BE2C (cell line): ENCODE data around the gene HHIPL1.

Experiments used
- DNase-seq: peaks from one replicate; pipeline ENCODE4 v3.0.0-alpha.2; 2020
- H3K27me3 ChIP-seq: fragments of 250-450 bp; sonication (Bioruptor Pico); 2 replicates; pipeline ENCODE4 v1.5.1; 2020; ENCODE audit warnings: mild to moderate bottlenecking
- H3K36me3 ChIP-seq: fragments of 250-450 bp; sonication (Bioruptor Pico); 2 replicates; pipeline ENCODE4 v1.5.1; 2020; ENCODE audit warnings: mild to moderate bottlenecking
- H3K4me1 ChIP-seq: fragments of 250-450 bp; sonication (Bioruptor Pico); 2 replicates; pipeline ENCODE4 v1.5.1; 2020
- H3K4me3 ChIP-seq: 2 replicates; pipeline ENCODE4 v1.5.1; 2011; ENCODE audit warnings: low read depth, low read length
- H3K9me3 ChIP-seq: fragments of 250-450 bp; sonication (Bioruptor Pico); 2 replicates; pipeline ENCODE4 v1.5.1; 2020
- TF ChIP-seq, protein P1 (sequence below): IDR thresholded peaks from 2 replicates; pipeline ENCODE4 v1.5.1; 2012; ENCODE audit warnings: mild to moderate bottlenecking, low read depth, low read length

HHIPL1 gene

DNA sequence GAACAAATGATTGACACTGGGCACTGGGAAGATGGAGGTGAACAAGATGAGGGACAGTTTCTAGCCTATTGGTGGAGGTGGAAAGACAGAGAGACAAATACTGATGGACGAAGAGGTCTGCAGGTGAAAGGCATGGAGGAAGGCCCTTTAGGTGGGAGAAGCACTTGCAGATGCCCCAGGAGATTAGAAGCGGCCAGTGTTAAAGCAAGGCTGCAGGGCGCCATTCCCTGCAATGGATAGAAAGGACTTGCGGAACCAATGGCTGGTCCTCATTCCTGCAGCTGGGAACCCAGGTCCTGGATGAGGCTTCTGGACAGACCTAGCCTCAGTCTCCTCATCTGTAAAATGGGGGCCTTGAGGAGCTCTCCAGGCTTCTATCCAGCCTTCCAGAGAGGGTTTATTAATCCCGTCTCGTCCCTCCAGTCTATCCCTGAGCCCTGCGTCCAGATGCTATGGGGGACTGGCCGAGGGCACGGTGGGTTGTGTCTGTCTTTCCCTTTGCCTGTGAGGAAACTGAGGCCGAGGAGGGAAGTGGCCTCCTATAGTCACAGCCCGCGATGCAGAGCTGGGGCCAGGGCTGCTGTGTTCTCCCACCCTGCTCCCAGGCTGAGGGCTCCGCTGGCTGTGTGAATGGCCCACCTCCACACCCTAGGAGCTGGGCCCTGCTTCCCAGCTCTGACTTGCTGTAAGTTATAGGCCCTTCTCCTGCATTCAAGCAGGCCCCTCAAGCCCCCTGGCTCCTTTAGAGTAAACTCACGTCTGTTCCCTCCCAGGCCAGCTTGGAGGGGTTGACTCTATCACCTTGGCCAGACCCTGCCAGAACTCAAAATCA is 72.1 kb downstream of the HHIPL1 start:
- Histone ChIP-seq H3K9me3 (no peaks in the 10 kb centered on the region), H3K36me3 (no peaks in the 10 kb centered on the region), H3K27me3 (peaks cover 1% of the 10 kb centered on the region; the same call in 1 of the 2 replicates), H3K4me1 (no peaks in the 10 kb centered on the region), H3K4me3 (no peak overlapping the region)
- no peak for DNase-seq
- TF ChIP-seq, protein P1, sequence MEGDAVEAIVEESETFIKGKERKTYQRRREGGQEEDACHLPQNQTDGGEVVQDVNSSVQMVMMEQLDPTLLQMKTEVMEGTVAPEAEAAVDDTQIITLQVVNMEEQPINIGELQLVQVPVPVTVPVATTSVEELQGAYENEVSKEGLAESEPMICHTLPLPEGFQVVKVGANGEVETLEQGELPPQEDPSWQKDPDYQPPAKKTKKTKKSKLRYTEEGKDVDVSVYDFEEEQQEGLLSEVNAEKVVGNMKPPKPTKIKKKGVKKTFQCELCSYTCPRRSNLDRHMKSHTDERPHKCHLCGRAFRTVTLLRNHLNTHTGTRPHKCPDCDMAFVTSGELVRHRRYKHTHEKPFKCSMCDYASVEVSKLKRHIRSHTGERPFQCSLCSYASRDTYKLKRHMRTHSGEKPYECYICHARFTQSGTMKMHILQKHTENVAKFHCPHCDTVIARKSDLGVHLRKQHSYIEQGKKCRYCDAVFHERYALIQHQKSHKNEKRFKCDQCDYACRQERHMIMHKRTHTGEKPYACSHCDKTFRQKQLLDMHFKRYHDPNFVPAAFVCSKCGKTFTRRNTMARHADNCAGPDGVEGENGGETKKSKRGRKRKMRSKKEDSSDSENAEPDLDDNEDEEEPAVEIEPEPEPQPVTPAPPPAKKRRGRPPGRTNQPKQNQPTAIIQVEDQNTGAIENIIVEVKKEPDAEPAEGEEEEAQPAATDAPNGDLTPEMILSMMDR: no peak

DNA sequence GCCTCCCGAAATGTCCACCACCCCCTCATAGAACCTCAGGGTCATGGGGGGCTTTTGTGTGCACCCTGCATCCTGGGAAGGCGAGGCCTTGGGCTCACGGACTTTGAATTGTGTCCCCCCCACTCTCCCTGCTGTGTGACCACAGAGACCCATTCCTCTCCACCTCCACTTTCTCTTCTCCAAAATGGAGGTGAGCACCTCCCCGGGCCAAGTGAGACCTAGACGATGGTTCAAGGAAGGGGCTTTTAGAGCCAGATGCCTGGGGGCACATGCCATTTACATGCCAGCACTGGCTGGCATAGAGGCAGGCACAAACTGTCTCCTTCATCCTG is 72.7 kb downstream of the HHIPL1 start:
- H3K9me3 ChIP-seq: no peaks in the 10 kb centered on the region
- no peaks in the 10 kb centered on the region for H3K27me3 ChIP-seq
- TF ChIP-seq, protein P1: no peak
- no peak for DNase-seq
- H3K36me3 ChIP-seq: no peaks in the 10 kb centered on the region
- no peak overlapping the region for H3K4me3 ChIP-seq
- H3K4me1 ChIP-seq: no peaks in the 10 kb centered on the region

DNA sequence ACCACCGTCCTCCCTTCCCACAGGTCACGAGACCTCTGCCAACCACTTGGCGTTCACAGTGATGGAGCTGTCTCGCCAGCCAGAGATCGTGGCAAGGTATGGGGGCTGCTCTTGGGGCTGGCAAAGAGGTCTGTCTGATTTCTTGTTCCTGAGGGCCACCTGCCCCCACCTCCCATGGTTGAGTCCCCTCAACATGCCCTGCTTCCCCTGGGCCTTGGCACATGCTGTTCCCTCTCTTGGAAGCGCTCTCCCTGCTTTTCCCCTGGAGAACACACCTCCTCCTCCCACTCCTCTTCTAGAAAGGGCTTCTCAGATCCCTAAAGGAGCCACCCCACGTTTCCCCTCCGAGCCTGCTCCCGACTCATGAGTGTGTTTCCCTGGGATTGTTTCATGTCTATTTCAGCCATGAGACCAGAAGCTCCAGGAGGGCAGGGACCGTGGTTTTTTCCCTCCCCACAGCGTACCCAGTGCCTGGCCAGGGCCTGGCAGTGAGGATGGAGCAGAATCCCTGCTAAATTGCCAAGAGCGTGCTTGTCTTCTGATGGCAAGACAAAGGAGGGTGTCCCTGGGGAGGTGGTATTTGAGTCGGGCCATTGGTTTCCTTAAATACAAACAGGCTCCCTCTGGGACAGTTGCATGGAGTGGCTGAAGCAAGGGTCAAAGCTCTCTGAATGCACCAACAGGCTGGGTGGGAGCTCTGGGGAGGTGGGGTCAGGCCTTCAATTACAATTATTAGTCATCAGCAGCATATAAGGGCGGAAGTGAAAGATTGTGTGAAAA is 73.3 kb downstream of the HHIPL1 start:
- Histone ChIP-seq H3K4me1 (no peaks in the 10 kb centered on the region), H3K4me3 (no peak overlapping the region), H3K36me3 (no peaks in the 10 kb centered on the region), H3K27me3 (no peaks in the 10 kb centered on the region), H3K9me3 (no peaks in the 10 kb centered on the region)
- DNase-seq: no peak
- TF ChIP-seq, protein P1: no peak

DNA sequence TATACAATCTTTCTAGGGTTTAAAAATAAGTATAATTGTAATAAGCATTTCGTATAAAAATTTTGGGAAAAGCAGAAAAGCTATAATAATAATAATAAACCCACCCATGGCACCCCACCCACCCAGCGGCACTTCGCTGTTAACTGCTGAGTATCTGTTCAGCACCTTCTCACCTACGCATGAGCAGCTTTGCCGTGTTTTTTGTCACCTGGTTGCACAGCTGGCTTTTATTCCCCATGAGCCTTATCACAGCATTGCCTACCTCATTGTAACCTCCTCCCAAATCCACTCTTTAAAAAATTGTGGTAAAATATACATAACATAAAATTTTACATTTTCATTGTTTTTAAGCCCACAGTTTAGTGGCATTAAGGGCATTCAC is 73.9 kb downstream of the HHIPL1 start:
- TF ChIP-seq, protein P1: no peak
- no peaks in the 10 kb centered on the region for H3K36me3 ChIP-seq
- no peaks in the 10 kb centered on the region for H3K27me3 ChIP-seq
- H3K9me3 ChIP-seq: no peaks in the 10 kb centered on the region
- no peaks in the 10 kb centered on the region for H3K4me1 ChIP-seq
- no peak for DNase-seq
- no peak overlapping the region for H3K4me3 ChIP-seq

DNA sequence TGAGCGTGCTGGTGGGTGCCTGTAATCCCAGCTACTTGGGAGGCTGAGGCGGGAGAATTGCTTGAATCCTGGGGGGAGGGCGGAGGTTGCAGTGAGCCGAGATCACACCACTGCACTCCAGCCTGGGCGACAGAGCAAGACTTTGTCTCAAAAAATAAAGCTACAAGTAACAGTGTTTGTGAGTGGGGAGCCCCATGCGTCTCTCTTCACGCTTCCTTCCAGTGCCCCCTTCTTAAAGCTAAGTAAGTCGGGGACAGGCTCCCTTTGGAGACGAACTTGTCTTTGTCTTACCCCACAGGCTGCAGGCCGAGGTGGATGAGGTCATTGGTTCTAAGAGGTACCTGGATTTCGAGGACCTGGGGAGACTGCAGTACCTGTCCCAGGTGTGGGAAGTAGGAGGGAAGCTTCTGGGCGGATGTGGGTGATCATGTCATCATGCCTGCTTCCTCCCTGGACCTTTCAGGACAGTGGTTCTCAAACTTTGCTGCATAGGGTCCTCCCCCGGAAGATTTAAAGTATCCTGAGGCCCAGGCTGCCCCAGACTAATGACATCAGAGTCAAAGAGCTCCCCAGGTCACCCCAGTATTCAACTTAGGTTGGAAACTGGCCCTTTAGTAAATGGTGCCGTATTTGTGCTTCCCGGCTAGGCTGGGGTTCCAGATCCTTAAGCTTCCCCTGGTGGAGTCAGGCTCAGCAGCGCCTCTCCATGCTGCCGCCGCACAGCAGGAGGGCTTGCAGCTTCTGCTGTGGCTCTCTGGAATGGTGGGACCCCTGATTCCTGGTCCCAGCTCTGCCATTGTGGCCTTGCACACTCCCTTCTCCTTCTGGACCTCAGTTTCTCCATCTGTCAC is 76.2 kb downstream of the HHIPL1 start:
- Histone ChIP-seq H3K9me3 (no peaks in the 10 kb centered on the region), H3K27me3 (no peaks in the 10 kb centered on the region), H3K4me3 (no peak overlapping the region), H3K4me1 (no peaks in the 10 kb centered on the region), H3K36me3 (no peaks in the 10 kb centered on the region)
- TF ChIP-seq, protein P1: no peak
- no peak for DNase-seq
